HG03039 (cell line): Measurements from ENCODE around the gene NCF2.

Experiments
- ATAC-seq: cut with Tn5 transposase; IDR thresholded peaks from one replicate; pipeline ENCODE4 v1.9.1; 2021; ENCODE audit warnings: mild to moderate bottlenecking, moderate library complexity; ENCODE audit not compliant: unreplicated experiment

The NCF2 gene

GRCh38 chr1:183553764-183554163, 36.5 kb downstream of the NCF2 start:
- ATAC-seq: no peak

- ATAC-seq: no peak
These were observed 36.9 kb downstream of the NCF2 start for GRCh38 chr1:183553331-183553730.

GRCh38 chr1:183552891-183553290, 37.4 kb downstream of the NCF2 start:
- no peak for ATAC-seq

- ATAC-seq: no peak
These were observed 37.8 kb downstream of the NCF2 start for GRCh38 chr1:183552441-183552840.

GRCh38 chr1:183551924-183552323, 38.3 kb downstream of the NCF2 start:
- no peak for ATAC-seq

- ATAC-seq: no peak
These were observed 39.3 kb downstream of the NCF2 start for GRCh38 chr1:183550915-183551314.

- ATAC-seq: no peak
These were observed 42.1 kb downstream of the NCF2 start for GRCh38 chr1:183548116-183548515.

- no peak for ATAC-seq
These were observed 43.8 kb downstream of the NCF2 start for GRCh38 chr1:183546427-183546826.

GRCh38 chr1:183544598-183545297, 45.5 kb downstream of the NCF2 start:
- ATAC-seq: no peak

GRCh38 chr1:183543619-183544204, 46.5 kb downstream of the NCF2 start:
- ATAC-seq: no peak

- ATAC-seq: no peak
These were observed 52.9 kb downstream of the NCF2 start for GRCh38 chr1:183537405-183537804.

- no peak for ATAC-seq
These were observed 56.6 kb downstream of the NCF2 start for GRCh38 chr1:183533617-183534174.

GRCh38 chr1:183528577-183528976, 61.7 kb downstream of the NCF2 start:
- ATAC-seq: no peak

- ATAC-seq: no peak
These were observed 68.2 kb downstream of the NCF2 start for GRCh38 chr1:183522104-183522503.

GRCh38 chr1:183520379-183520778, 69.9 kb downstream of the NCF2 start:
- ATAC-seq: no peak

GRCh38 chr1:183517401-183517800, 72.9 kb downstream of the NCF2 start:
- ATAC-seq: no peak

GRCh38 chr1:183516725-183517124, 73.5 kb downstream of the NCF2 start:
- ATAC-seq: no peak

- ATAC-seq: no peak
These were observed 75.1 kb downstream of the NCF2 start for GRCh38 chr1:183515002-183515689.

GRCh38 chr1:183514235-183514634, 76.0 kb downstream of the NCF2 start:
- no peak for ATAC-seq

GRCh38 chr1:183512450-183512849, 77.8 kb downstream of the NCF2 start:
- ATAC-seq: no peak

- ATAC-seq: no peak
These were observed 81.6 kb downstream of the NCF2 start for GRCh38 chr1:183508694-183509093.

GRCh38 chr1:183506561-183506960, 83.7 kb downstream of the NCF2 start:
- ATAC-seq: no peak
